ENCODE measurements around the gene CHST5. TPM values are rescaled to one million over a fixed set of nuclear protein-coding genes. Genes with fewer than 3 reads are reported as not detected.

The CHST5 gene
- total and polyA plus RNA-seq, 2 of the 8 experiments (the other 6 are each of a cell fraction or from before 2014, with no cell fraction given), result 0.13 to 0.23 TPM

GRCh38 chr16:75529959-75530358 lies 5.9 kb downstream of the CHST5 start (continued):
- no peak for TF ChIP-seq RBBP5 (IDR thresholded peaks at IDR 0.05; ENCODE audit: borderline replicate concordance, low read depth, low read length)

Data from H1 (cell line).